NCI-H187 (cell line): Measurements from ENCODE around the gene MOG.

Experiments used
- DNase-seq, 2 experiments: peaks; one replicate each; lab custom pipeline; 2025; lab: John Stamatoyannopoulos, UW

The MOG gene

GRCh38 chr6:29676981-29677601, 20.2 kb downstream of the MOG start:
- no peak for DNase-seq

GRCh38 chr6:29678114-29678513, 21.2 kb downstream of the MOG start:
- no peak for DNase-seq

- DNase-seq: no peak
Observed at GRCh38 chr6:29679962-29680361, 23.1 kb downstream of the MOG start.

- DNase-seq: no peak
Observed at GRCh38 chr6:29680416-29680815, 23.5 kb downstream of the MOG start.

GRCh38 chr6:29680904-29681303, 24.0 kb downstream of the MOG start, which contains the start of gene ZFP57:
TSS of gene ZFP57 (minus strand) at chr6:29681152. CDS start at chr6:29677003, 4,149 bp downstream.
- no peak for DNase-seq

GRCh38 chr6:29681811-29682210, 24.9 kb downstream of the MOG start:
- no peak for DNase-seq

- DNase-seq: no peak
Observed at GRCh38 chr6:29685718-29686326, 28.9 kb downstream of the MOG start.

GRCh38 chr6:29694637-29695036, 37.7 kb downstream of the MOG start:
- DNase-seq: no peak

GRCh38 chr6:29696147-29697125, 39.5 kb downstream of the MOG start:
- DNase-seq: no peak

- no peak for DNase-seq
Observed at GRCh38 chr6:29702519-29703103, 45.7 kb downstream of the MOG start.

GRCh38 chr6:29705389-29706231, 48.7 kb downstream of the MOG start:
- no peak for DNase-seq

GRCh38 chr6:29708432-29709179, 51.7 kb downstream of the MOG start:
- no peak for DNase-seq

GRCh38 chr6:29709188-29709587, 52.3 kb downstream of the MOG start:
- DNase-seq: no peak

GRCh38 chr6:29710281-29710941, 53.5 kb downstream of the MOG start:
- DNase-seq: no peak

- no peak for DNase-seq
Observed at GRCh38 chr6:29720863-29721262, 64.0 kb downstream of the MOG start.
